LNCAP (cell line): ENCODE data around the gene OR5F1.

Experiments used
- CTCF ChIP-seq: fragments of 450-650 bp; IDR thresholded peaks from 2 replicates; pipeline ENCODE4 v1.5.1; 2017; ENCODE audit warnings: mild to moderate bottlenecking

OR5F1 gene

DNA sequence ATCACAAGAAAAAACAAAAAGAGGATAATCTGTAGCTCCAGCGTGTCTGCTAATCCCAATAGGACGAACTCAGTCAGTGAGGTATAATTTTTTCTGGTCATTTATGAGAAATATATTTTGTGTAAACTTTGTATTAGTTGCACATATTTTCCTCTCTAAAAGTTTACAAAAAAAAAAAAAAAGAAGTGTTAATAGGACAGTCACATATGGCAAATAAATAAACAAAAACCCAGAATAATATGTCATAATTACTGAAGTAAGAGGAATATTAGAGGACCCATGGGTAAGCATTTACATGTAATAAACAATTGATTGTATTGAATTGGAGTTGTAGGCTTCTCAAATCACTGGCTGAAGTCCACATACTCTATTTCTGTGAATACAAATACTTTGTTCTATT lies at the start of gene OR5F1:
OR5F1 (minus strand) TSS at position 101 of the 400 bp plus-strand sequence; CDS start at position 101, 0 bp downstream.
- no peak for TF ChIP-seq CTCF

GRCh38 chr11:56027354-56027753 lies 32.9 kb upstream of the OR5F1 start, which contains the start of gene OR5AS1:
TSS of gene OR5AS1 (plus strand) at chr11:56027654. CDS start at chr11:56030419, 2,765 bp downstream.
- no peak for TF ChIP-seq CTCF

- no peak for TF ChIP-seq CTCF
Measured at GRCh38 chr11:56013805-56014204, 19.4 kb upstream of the OR5F1 start.

- no peak for TF ChIP-seq CTCF
Measured at GRCh38 chr11:56010716-56011115, 16.3 kb upstream of the OR5F1 start.

- no peak for TF ChIP-seq CTCF
Measured at GRCh38 chr11:55970935-55971334, 23.5 kb downstream of the OR5F1 start.

- TF ChIP-seq CTCF, result no peak
Measured at GRCh38 chr11:55969845-55970244, 24.6 kb downstream of the OR5F1 start, which contains the start of gene OR10AG1. TSS of gene OR10AG1 (minus strand) at chr11:55969945. CDS start at chr11:55969907, 38 bp downstream.

DNA sequence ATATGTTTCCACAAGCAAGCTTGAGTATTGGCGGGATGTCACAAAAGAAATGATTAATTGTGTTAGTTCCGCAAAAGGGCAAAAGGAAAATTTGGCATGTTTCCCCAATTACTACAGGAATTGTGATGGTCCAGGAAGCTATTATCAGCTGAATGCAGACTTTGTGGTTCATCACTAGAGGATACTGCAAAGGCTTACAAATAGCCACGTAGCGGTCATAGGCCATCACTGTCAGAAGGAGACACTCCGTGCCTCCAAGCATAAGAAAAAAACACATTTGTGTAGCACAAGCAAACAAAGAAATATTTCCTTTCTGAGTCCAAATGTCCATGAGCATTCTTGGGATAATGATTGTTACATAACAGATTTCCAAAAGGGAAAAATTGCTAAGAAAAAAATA lies 26.5 kb downstream of the OR5F1 start:
- TF ChIP-seq CTCF, result no peak

DNA sequence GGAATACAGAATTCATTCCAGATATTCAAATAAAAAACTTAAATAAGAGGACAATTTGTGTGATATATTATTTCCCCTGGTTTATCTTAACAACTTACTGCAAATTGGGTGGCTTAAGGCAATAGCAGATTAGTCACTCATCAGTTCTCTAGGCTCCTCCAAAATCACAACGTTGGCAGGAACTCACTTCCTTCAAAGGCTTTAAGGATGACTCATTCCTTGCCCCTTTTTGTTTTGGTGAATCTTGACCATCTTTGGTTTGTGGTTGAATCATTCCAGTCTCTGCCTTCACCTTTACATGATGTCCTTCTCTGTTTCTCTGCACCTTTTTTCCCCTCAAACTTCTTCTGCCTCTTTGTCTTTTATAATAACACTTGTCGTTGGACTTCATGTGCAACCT lies 28.0 kb downstream of the OR5F1 start:
- no peak for TF ChIP-seq CTCF
